Keratinocyte (primary cell): ENCODE data around the gene PDZD11. TPM values are rescaled to one million over a fixed set of nuclear protein-coding genes. Genes with fewer than 3 reads are reported as not detected.

ENCODE experiments used
- DNase-seq: peaks from one replicate; pipeline ENCODE4 v3.0.0-alpha.2; 2011; ENCODE audit warnings: low read depth, missing footprints, low spot score
- FAIRE-seq: peaks from 2 replicates; lab custom pipeline; 2011; peaks lifted over from hg19 to GRCh38; lab: Jason Lieb, UNC
- H2AFZ ChIP-seq: 2 replicates; pipeline ENCODE4 v1.6.0; 2012; ENCODE audit warnings: low read length, control low read depth, inconsistent platforms; ENCODE audit not compliant: control insufficient read depth
- H3K27ac ChIP-seq: 2 replicates; pipeline ENCODE4 v1.5.1; 2011; ENCODE audit warnings: low read length; ENCODE audit not compliant: control insufficient read depth, insufficient read depth
- H3K27me3 ChIP-seq: 3 replicates; pipeline ENCODE4 v1.6.0; 2011; ENCODE audit warnings: low read length; ENCODE audit not compliant: control insufficient read depth, insufficient read depth; ENCODE audit errors: extremely low read depth
- H3K36me3 ChIP-seq, 2 experiments: 2 replicates in 1 of 2; 3 replicates in 1 of 2; pipeline ENCODE4 v1.5.1; 2011; ENCODE audit warnings: low read length in 2 of 2, mild to moderate bottlenecking in 1 of 2; ENCODE audit not compliant: control insufficient read depth in 2 of 2, insufficient read depth in 2 of 2; ENCODE audit errors: extremely low read depth in 1 of 2
- H3K4me1 ChIP-seq: 3 replicates; pipeline ENCODE4 v1.5.1; 2011; ENCODE audit warnings: low read length; ENCODE audit not compliant: control insufficient read depth, insufficient read depth; ENCODE audit errors: extremely low read depth
- H3K4me2 ChIP-seq: 3 replicates; pipeline ENCODE4 v1.6.0; 2011; ENCODE audit warnings: low read depth, low read length; ENCODE audit not compliant: control insufficient read depth, insufficient read depth; ENCODE audit errors: extremely low read depth
- H3K4me3 ChIP-seq, 3 experiments: fragments of 200-600 bp in 1 of 3; sonication (generic) in 1 of 3; 2 replicates in 2 of 3; 3 replicates in 1 of 3; pipeline ENCODE4 v1.5.1; 2011 to 2016; ENCODE audit warnings: low read length in 3 of 3, mild to moderate bottlenecking in 3 of 3, control low read depth in 2 of 3, inconsistent platforms in 1 of 3, low read depth in 1 of 3, mixed read lengths in 1 of 3, mixed run types in 1 of 3, moderate library complexity in 1 of 3; ENCODE audit not compliant: control insufficient read depth in 2 of 3, insufficient read depth in 2 of 3; ENCODE audit errors: extremely low read depth in 1 of 3
- H3K79me2 ChIP-seq: 2 replicates; pipeline ENCODE4 v1.6.0; 2012; ENCODE audit warnings: low read length; ENCODE audit not compliant: control insufficient read depth, insufficient read depth
- H3K9ac ChIP-seq: 3 replicates; pipeline ENCODE4 v1.6.0; 2011; ENCODE audit warnings: low read length; ENCODE audit not compliant: control insufficient read depth, insufficient read depth; ENCODE audit errors: extremely low read depth
- H3K9me1 ChIP-seq: 3 replicates; pipeline ENCODE4 v1.6.0; 2011; ENCODE audit warnings: low read length; ENCODE audit not compliant: control insufficient read depth, insufficient read depth; ENCODE audit errors: extremely low read depth
- H3K9me3 ChIP-seq: 2 replicates; pipeline ENCODE4 v1.5.1; 2012; ENCODE audit warnings: low read depth, low read length; ENCODE audit not compliant: control insufficient read depth
- H4K20me1 ChIP-seq: 3 replicates; pipeline ENCODE4 v1.6.0; 2011; ENCODE audit warnings: low read length; ENCODE audit not compliant: control insufficient read depth, insufficient read depth; ENCODE audit errors: extremely low read depth
- EZH2 ChIP-seq: IDR thresholded peaks from one replicate; pipeline ENCODE4 v1.6.1; 2012; ENCODE audit warnings: inconsistent platforms, mild to moderate bottlenecking, low read length, moderate library complexity
- dilution Hi-C: fragments of 300-500 bp; cut with MboI; formaldehyde crosslinking; loops from one replicate; pipeline ENCODE4 v1.7.0; 2020; ENCODE audit warnings: low sequenced_read_pairs; ENCODE audit not compliant: extremely low pct_ligation_motif_present
- polyA plus RNA-seq, 5 experiments: library from polyadenylated mRNA; depleted of rRNA in 3 of 5; stranded (reverse) in 3 of 5; stranded (forward) in 1 of 5; unstranded in 1 of 5; fragments of >200 nt; gene quantifications; 1 replicate in 1 of 5; 2 replicates in 3 of 5; 3 replicates in 1 of 5; pipeline versions ENCODE4 v1.2.1 to v1.2.3, GENCODE V29; 2011 to 2012; ENCODE audit warnings: missing spikeins in 2 of 5, low read depth in 1 of 5, low replicate concordance in 1 of 5
- TF ChIP-seq, protein P1 (sequence below), 3 experiments: IDR thresholded peaks in 1 of 3; conservative IDR thresholded peaks in 1 of 3; optimal IDR thresholded peaks in 1 of 3; 2 replicates in 2 of 3; 3 replicates in 1 of 3; pipeline versions ENCODE3 to v1.5.1; 2011; ENCODE audit warnings: low read length in 3 of 3, mild to moderate bottlenecking in 3 of 3, moderate library complexity in 2 of 3, control low read depth in 1 of 3, inconsistent platforms in 1 of 3; ENCODE audit not compliant: insufficient read depth in 2 of 3; ENCODE audit errors: extremely low read depth in 1 of 3

Gene PDZD11
- polyA plus RNA-seq, 1 donor (not counting 4 experiments of a cell fraction or from before 2014, with no cell fraction given), result 102 TPM

DNA sequence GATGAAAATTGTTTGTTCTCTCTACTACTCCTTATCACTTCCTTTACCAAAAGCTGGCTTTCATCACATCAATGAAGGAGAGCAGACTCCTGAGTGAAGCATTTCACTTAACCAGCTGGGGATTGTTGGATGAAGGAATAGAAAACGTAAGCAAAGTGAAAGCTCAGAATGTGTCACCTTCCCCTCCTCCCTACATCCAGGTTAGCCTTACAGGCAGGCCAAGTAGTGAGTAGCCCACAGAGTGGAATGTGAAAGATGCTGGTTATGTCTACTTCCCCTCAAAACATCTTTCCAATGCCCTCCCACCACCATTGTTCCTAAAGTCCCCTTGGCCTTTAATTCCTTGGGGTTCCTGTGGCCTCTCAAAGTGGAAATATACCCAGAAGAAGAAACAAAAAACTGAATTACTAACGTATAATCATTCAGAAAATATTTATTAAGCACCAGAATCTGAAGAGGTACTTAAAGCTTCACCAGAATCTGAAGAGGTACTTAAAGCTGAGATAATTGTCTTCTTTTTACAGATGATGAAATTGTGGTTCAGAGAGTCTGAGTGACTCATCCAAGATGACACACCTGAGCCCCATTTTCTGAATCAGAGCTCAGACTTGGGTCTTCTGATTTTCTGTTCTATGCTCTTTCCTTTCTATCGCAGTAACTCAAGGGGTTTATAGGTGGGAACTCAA, 36.2 kb downstream of the PDZD11 start:
- TF ChIP-seq, protein P1, sequence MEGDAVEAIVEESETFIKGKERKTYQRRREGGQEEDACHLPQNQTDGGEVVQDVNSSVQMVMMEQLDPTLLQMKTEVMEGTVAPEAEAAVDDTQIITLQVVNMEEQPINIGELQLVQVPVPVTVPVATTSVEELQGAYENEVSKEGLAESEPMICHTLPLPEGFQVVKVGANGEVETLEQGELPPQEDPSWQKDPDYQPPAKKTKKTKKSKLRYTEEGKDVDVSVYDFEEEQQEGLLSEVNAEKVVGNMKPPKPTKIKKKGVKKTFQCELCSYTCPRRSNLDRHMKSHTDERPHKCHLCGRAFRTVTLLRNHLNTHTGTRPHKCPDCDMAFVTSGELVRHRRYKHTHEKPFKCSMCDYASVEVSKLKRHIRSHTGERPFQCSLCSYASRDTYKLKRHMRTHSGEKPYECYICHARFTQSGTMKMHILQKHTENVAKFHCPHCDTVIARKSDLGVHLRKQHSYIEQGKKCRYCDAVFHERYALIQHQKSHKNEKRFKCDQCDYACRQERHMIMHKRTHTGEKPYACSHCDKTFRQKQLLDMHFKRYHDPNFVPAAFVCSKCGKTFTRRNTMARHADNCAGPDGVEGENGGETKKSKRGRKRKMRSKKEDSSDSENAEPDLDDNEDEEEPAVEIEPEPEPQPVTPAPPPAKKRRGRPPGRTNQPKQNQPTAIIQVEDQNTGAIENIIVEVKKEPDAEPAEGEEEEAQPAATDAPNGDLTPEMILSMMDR (optimal IDR thresholded peaks at IDR 0.05 in 1 of 3, IDR thresholded peaks at IDR 0.05 in 1 of 3, conservative IDR thresholded peaks at IDR 0.05 in 1 of 3; ENCODE audit: extremely low read depth in 1 of 3, insufficient read depth in 2 of 3, low read length in 3 of 3), result no peak
- no peak for TF ChIP-seq EZH2
- no peaks in the 10 kb centered on the region for H3K9me3 ChIP-seq
- dilution Hi-C loops, result no loop called here
- H4K20me1 ChIP-seq, result no peaks in the 10 kb centered on the region
- no peaks in the 10 kb centered on the region for H3K36me3 ChIP-seq
- H3K9ac ChIP-seq, result peak overlapping the region; percentile 48
- peak overlapping the region; percentile 24 for H2AFZ ChIP-seq
- no peak overlapping the region for H3K4me3 ChIP-seq
- peaks cover 18% of the 10 kb centered on the region for H3K4me1 ChIP-seq
- peak overlapping the region; percentile 62 for H3K4me2 ChIP-seq
- peak; percentile 19 for DNase-seq
- H3K9me1 ChIP-seq, result no peaks in the 10 kb centered on the region
- peak overlapping the region; percentile 86 for H3K27ac ChIP-seq
- no peaks in the 10 kb centered on the region for H3K27me3 ChIP-seq
- no peaks in the 10 kb centered on the region for H3K79me2 ChIP-seq
- FAIRE-seq, result peak; percentile 64

DNA sequence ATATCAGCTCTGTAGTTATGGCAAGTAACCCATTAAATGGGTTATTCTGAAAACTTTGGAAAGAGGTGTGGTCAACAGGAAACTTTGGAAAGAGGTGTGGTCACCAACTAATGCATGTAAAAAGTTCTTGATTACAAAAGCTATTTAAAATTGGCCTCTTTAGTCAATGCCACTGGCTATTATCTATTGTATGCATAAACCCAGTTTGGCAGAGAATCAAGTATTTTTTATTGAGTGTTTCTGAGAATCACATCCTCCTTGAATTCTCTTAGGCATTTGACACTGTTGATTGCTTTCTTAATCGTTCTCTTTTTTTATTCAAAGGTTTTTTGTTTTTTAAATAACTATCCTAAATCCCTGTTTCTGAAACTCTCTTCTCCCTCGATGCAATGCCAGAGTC, 37.2 kb downstream of the PDZD11 start:
- Histone ChIP-seq H3K79me2 (no peaks in the 10 kb centered on the region), H3K9ac (no peak overlapping the region), H4K20me1 (no peaks in the 10 kb centered on the region), H2AFZ (no peak overlapping the region), H3K4me1 (peaks cover 18% of the 10 kb centered on the region), H3K27me3 (no peaks in the 10 kb centered on the region), H3K36me3 (no peaks in the 10 kb centered on the region), H3K9me3 (no peaks in the 10 kb centered on the region), H3K9me1 (no peaks in the 10 kb centered on the region), H3K4me2 (no peak overlapping the region), H3K27ac (no peak overlapping the region), H3K4me3 (no peak overlapping the region)
- dilution Hi-C loops, result no loop called here
- FAIRE-seq (no peak), DNase-seq (no peak)
- TF ChIP-seq EZH2, result no peak
- TF ChIP-seq, protein P1 (optimal IDR thresholded peaks at IDR 0.05 in 1 of 3, IDR thresholded peaks at IDR 0.05 in 1 of 3, conservative IDR thresholded peaks at IDR 0.05 in 1 of 3; ENCODE audit: extremely low read depth in 1 of 3, insufficient read depth in 2 of 3, low read length in 3 of 3), result no peak
